ENCODE measurements around the gene P3H1. TPM values are rescaled to one million over a fixed set of nuclear protein-coding genes. Genes with fewer than 3 reads are reported as not detected.

P3H1 gene
- total and polyA plus RNA-seq, 2 donors (not counting 1 experiment from before 2014, with no cell fraction given) = 42.2 to 51.3 TPM

DNA sequence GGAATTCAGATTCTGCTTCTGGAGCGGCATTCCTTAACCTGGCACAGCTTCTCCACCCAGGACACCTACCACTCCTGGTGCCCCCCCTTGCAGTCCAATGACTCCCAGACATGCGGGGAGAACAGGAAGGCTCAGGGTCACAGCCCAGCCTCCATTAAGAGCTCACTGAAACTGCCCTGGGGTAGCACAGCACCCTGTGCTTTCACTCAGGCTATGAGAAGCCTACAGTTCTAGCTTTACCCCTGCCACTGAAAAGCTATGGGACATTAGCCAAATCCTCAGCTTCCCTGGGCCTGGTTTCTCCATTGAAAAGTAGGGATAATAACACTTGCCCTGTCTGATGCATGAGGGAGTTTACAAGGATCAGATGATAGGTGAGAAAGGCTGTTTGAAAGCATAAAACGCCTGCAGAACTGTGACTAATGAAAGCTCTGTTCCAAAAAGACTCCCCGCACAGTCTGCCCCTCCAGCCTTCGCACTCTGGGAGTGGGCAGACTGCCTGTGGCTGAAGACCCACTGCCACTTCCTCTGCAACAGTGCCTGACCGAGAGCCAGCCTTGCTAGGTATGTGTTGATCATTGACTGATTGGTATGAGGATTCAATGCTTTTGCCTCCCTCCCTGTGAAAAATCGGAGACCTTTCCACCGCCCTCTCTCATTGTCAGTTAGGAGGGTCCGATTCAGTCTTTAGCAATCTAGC lies 24.1 kb downstream of the P3H1 start:
- no peak overlapping the region for H3K4me3 Mint-ChIP-seq
- TF ChIP-seq, protein P1, sequence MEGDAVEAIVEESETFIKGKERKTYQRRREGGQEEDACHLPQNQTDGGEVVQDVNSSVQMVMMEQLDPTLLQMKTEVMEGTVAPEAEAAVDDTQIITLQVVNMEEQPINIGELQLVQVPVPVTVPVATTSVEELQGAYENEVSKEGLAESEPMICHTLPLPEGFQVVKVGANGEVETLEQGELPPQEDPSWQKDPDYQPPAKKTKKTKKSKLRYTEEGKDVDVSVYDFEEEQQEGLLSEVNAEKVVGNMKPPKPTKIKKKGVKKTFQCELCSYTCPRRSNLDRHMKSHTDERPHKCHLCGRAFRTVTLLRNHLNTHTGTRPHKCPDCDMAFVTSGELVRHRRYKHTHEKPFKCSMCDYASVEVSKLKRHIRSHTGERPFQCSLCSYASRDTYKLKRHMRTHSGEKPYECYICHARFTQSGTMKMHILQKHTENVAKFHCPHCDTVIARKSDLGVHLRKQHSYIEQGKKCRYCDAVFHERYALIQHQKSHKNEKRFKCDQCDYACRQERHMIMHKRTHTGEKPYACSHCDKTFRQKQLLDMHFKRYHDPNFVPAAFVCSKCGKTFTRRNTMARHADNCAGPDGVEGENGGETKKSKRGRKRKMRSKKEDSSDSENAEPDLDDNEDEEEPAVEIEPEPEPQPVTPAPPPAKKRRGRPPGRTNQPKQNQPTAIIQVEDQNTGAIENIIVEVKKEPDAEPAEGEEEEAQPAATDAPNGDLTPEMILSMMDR (IDR thresholded peaks at IDR 0.05) = no peak
- no peaks in the 10 kb centered on the region for H3K27me3 Mint-ChIP-seq
- H3K4me3 ChIP-seq (ENCODE audit: control extremely low read depth in 1 of 5, extremely low read depth in 1 of 5, insufficient read depth in 1 of 5, low read depth in 2 of 5, low read length in 4 of 5) = no peak overlapping the region
- H3K27ac ChIP-seq (ENCODE audit: low read length in 2 of 2) = no peak overlapping the region
- peaks cover under 1 to 17% of the 10 kb centered on the region in 2 experiments for H3K36me3 ChIP-seq (replicated peaks in 1 of 2; ENCODE audit: control extremely low read depth in 1 of 2, control insufficient read depth in 1 of 2, extremely low read depth in 1 of 2, insufficient read depth in 2 of 2, low read length in 1 of 2)
- no peak overlapping the region for H3K4me2 ChIP-seq (replicated peaks; ENCODE audit: low read depth, low read length, poor library complexity, severe bottlenecking)
- no peak overlapping the region for H2AFZ ChIP-seq (ENCODE audit: insufficient read depth, low read depth, low read length, poor library complexity, severe bottlenecking)
- no peaks in the 10 kb centered on the region for H3K9me3 Mint-ChIP-seq (ENCODE audit: insufficient read depth)
- no peak for DNase-seq
- ChIA-PET POLR2A (no interaction called here), CTCF (interaction anchor here (1.2 kb wide), 1 partner anchor 331 kb away, joined by 3 read pairs; no protein-coding TSS in a partner anchor)
- no peaks in the 10 kb centered on the region for H3K9me3 ChIP-seq (ENCODE audit: control extremely low read depth in 1 of 3, control insufficient read depth in 2 of 3, insufficient read depth in 1 of 3, low read length in 2 of 3)
- no peak for ATAC-seq (ENCODE audit: low read depth)
- H4K20me1 ChIP-seq (ENCODE audit: control insufficient read depth, insufficient read depth, low read length, poor library complexity, severe bottlenecking) = no peaks in the 10 kb centered on the region
- intact Hi-C loops (cut with micrococcal nuclease) = no loop called here
- no peak overlapping the region for H3K27ac Mint-ChIP-seq
- H3K79me2 ChIP-seq (ENCODE audit: control insufficient read depth, insufficient read depth, low read length) = no peaks in the 10 kb centered on the region
- no peaks in the 10 kb centered on the region for H3K27me3 ChIP-seq (replicated peaks in 1 of 4; ENCODE audit: control extremely low read depth in 1 of 4, control insufficient read depth in 3 of 4, insufficient read depth in 4 of 4, low read length in 3 of 4)
- 99% methylated on average over 6 of the region's 9 CpGs for WGBS (ENCODE audit: insufficient coverage)
- H3K4me1 ChIP-seq (ENCODE audit: control insufficient read depth in 2 of 2, insufficient read depth in 2 of 2, low read length in 2 of 2) = peaks cover 0 to 3% of the 10 kb centered on the region in 2 donors
- no peaks in the 10 kb centered on the region for H3K4me1 Mint-ChIP-seq
- H3K9ac ChIP-seq (ENCODE audit: low read length) = no peak overlapping the region

DNA sequence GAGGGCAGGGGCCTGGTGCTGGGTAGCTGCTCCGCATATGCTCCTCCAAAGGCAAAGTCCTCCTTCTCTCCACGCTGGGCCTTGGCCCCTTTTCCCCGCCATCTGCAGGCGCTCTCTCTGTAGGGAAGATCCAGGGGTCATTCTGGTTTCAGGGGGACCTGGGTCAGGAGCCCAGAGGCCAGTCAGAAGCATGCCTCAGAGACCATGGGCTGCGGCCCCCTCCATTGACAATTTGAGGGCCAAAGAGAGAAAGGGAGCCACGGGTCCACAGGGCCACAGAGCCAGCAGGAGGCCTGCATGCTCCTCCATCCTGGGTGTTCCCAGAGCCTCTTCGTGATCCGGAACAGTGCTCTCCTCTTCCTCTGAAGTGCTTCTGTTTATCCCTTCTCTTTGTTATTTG lies 24.7 kb downstream of the P3H1 start:
- WGBS (ENCODE audit: insufficient coverage) = 99% methylated on average over 8 of the region's 8 CpGs
- intact Hi-C loops (cut with micrococcal nuclease) = no loop called here

More for the DNA sequence above, 24.7 kb downstream of the P3H1 start:
- Mint-ChIP-seq H3K4me1 (peaks cover 3% of the 10 kb centered on the region), H3K9me3 (ENCODE audit: insufficient read depth) (no peaks in the 10 kb centered on the region), H3K27ac (no peak overlapping the region), H3K27me3 (no peaks in the 10 kb centered on the region), H3K4me3 (no peak overlapping the region)
- no peak overlapping the region for H3K4me3 ChIP-seq (ENCODE audit: control extremely low read depth in 1 of 5, extremely low read depth in 1 of 5, insufficient read depth in 1 of 5, low read depth in 2 of 5, low read length in 4 of 5)
- CTCF ChIA-PET = no interaction called here
- H2AFZ ChIP-seq (ENCODE audit: insufficient read depth, low read depth, low read length, poor library complexity, severe bottlenecking) = no peak overlapping the region
- no peaks in the 10 kb centered on the region for H4K20me1 ChIP-seq (ENCODE audit: control insufficient read depth, insufficient read depth, low read length, poor library complexity, severe bottlenecking)
- no peaks in the 10 kb centered on the region for H3K79me2 ChIP-seq (ENCODE audit: control insufficient read depth, insufficient read depth, low read length)
- no peak overlapping the region for H3K9ac ChIP-seq (ENCODE audit: low read length)
- POLR2A ChIA-PET = no interaction called here
- TF ChIP-seq, protein P1 (IDR thresholded peaks at IDR 0.05) = no peak
- TF ChIP-seq EZH2 (IDR thresholded peaks at IDR 0.05; ENCODE audit: borderline replicate concordance, insufficient read depth, low read depth, low read length, poor library complexity, severe bottlenecking) = no peak
- H3K9me3 ChIP-seq (ENCODE audit: control extremely low read depth in 1 of 3, control insufficient read depth in 2 of 3, insufficient read depth in 1 of 3, low read length in 2 of 3) = no peaks in the 10 kb centered on the region
- no peak for ATAC-seq (ENCODE audit: low read depth)
- H3K27ac ChIP-seq (ENCODE audit: low read length in 2 of 2) = no peak overlapping the region
- no peak for DNase-seq
- peaks cover 5 to 9% of the 10 kb centered on the region in 2 donors for H3K4me1 ChIP-seq (ENCODE audit: control insufficient read depth in 2 of 2, insufficient read depth in 2 of 2, low read length in 2 of 2)
- no peaks in the 10 kb centered on the region for H3K27me3 ChIP-seq (replicated peaks in 1 of 4; ENCODE audit: control extremely low read depth in 1 of 4, control insufficient read depth in 3 of 4, insufficient read depth in 4 of 4, low read length in 3 of 4)
- peaks cover 0 to 13% of the 10 kb centered on the region in 2 experiments for H3K36me3 ChIP-seq (replicated peaks in 1 of 2; ENCODE audit: control extremely low read depth in 1 of 2, control insufficient read depth in 1 of 2, extremely low read depth in 1 of 2, insufficient read depth in 2 of 2, low read length in 1 of 2)
- no peak overlapping the region for H3K4me2 ChIP-seq (replicated peaks; ENCODE audit: low read depth, low read length, poor library complexity, severe bottlenecking)

All from B cell (primary cell).